ENCODE data around the gene CD300LG.
A peak's percentile ranks its signal among the peaks of the same experiment; 100 is the strongest.

DNA sequence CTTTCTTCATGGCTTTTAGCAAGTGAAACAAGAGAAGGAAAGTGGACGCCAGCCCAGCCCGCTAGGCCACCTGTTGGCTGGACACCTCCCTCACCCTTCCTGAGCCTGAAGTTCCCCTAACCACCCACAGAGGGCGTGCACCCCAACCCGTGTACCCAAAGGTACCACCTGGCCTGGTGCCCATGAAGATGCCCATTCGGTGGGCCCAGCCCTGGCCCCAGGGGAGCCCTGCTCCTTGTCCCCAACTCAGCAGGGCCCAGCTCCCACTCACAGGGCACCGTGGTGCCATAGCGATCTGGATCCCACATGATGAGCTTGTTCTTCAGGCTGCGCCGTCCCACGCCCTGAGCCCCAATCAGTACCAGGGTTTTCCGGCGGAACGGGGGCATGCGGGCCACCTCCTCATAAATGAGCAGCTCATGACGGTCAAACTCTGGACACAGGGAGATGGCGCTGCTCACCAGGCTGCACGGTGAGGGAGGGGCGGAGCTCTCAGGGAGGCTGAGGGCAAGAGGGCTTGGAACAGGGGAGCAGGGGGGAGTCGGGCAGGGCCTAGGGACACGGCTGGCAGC, 33.5 kb downstream of the CD300LG start:
- TF ChIP-seq POLR2A (IDR thresholded peaks at IDR 0.05): no peak
- TF ChIP-seq, protein P1, sequence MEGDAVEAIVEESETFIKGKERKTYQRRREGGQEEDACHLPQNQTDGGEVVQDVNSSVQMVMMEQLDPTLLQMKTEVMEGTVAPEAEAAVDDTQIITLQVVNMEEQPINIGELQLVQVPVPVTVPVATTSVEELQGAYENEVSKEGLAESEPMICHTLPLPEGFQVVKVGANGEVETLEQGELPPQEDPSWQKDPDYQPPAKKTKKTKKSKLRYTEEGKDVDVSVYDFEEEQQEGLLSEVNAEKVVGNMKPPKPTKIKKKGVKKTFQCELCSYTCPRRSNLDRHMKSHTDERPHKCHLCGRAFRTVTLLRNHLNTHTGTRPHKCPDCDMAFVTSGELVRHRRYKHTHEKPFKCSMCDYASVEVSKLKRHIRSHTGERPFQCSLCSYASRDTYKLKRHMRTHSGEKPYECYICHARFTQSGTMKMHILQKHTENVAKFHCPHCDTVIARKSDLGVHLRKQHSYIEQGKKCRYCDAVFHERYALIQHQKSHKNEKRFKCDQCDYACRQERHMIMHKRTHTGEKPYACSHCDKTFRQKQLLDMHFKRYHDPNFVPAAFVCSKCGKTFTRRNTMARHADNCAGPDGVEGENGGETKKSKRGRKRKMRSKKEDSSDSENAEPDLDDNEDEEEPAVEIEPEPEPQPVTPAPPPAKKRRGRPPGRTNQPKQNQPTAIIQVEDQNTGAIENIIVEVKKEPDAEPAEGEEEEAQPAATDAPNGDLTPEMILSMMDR (IDR thresholded peaks at IDR 0.05): peak in 5 of 7 experiments; percentile 55 to 83 (median 74)

Data from stomach (tissue), 4 donors.